ENCODE measurements around the gene TTLL3. TPM values are rescaled to one million over a fixed set of nuclear protein-coding genes. Genes with fewer than 3 reads are reported as not detected.
"Not testable (repeated sequence)": the region's sequence is repeated elsewhere in the genome, so short reads cannot be mapped to it uniquely, and the experiment has no call there.

The TTLL3 gene
- total and polyA plus RNA-seq, 4 donors = 32.4 to 75.0 (median 48.6) TPM

GRCh38 chr3:9855594-9855993, 45.5 kb downstream of the TTLL3 start:
- no peaks in the 10 kb centered on the region for H3K9me3 ChIP-seq (ENCODE audit: control insufficient read depth, insufficient read depth, low read length)
- H3K27ac ChIP-seq (ENCODE audit: low read depth, low read length) = no peak overlapping the region
- WGBS (ENCODE audit: insufficient coverage) = 100% methylated on average over 3 of the region's 3 CpGs
- H3K4me3 ChIP-seq (ENCODE audit: low read depth, low read length) = no peak overlapping the region
- DNase-seq (ENCODE audit: low read depth in 4 of 6, low spot score in 6 of 6) = no peak
- no peaks in the 10 kb centered on the region for H3K36me3 ChIP-seq (ENCODE audit: control insufficient read depth, insufficient read depth, low read length)
- H3K27me3 ChIP-seq (ENCODE audit: control insufficient read depth, insufficient read depth, low read length) = no peaks in the 10 kb centered on the region
- H3K4me1 ChIP-seq (ENCODE audit: control insufficient read depth, insufficient read depth, low read length) = peaks cover 7% of the 10 kb centered on the region

DNA sequence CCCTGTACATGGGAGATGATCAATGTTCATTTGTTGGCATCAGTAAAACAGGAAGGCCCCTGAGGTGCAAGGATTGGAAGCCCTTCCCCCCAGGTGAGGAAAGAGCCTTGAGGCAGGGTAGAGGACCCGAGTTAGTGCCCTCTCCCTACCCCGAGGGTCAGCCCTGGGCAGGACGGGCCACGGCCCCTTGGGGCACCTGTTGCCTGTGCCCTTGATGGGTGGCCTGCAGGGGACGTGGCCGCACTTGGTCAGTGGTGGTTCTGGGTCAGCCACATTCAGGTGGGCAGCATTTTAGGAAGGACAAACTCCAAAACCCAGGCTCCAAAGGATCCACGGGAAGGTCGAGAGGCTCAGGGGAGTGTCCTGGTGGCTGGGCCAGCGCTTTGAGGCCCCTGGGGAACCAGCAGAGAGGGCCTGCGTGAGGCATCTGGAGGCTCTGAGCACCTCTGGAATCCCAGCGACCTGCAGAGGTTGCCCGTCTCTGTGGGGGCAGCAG, 49.5 kb downstream of the TTLL3 start:
- Histone ChIP-seq H3K36me3 (ENCODE audit: control insufficient read depth, insufficient read depth, low read length) (peaks cover 2% of the 10 kb centered on the region), H3K4me3 (ENCODE audit: low read depth, low read length) (no peak overlapping the region), H3K27me3 (ENCODE audit: control insufficient read depth, insufficient read depth, low read length) (no peaks in the 10 kb centered on the region), H3K9me3 (ENCODE audit: control insufficient read depth, insufficient read depth, low read length) (no peaks in the 10 kb centered on the region), H3K27ac (ENCODE audit: low read depth, low read length) (no peak overlapping the region), H3K4me1 (ENCODE audit: control insufficient read depth, insufficient read depth, low read length) (peaks cover 26% of the 10 kb centered on the region)
- DNase-seq (ENCODE audit: low read depth in 4 of 6, low spot score in 6 of 6) = no peak
- WGBS (ENCODE audit: insufficient coverage) = 93% methylated on average over 12 of the region's 12 CpGs

GRCh38 chr3:9861201-9861600, 51.1 kb downstream of the TTLL3 start:
- no peak overlapping the region for H3K27ac ChIP-seq (ENCODE audit: low read depth, low read length)
- H3K4me3 ChIP-seq (ENCODE audit: low read depth, low read length) = no peak overlapping the region
- H3K36me3 ChIP-seq (ENCODE audit: control insufficient read depth, insufficient read depth, low read length) = peaks cover 2% of the 10 kb centered on the region
- peaks cover 39% of the 10 kb centered on the region for H3K4me1 ChIP-seq (ENCODE audit: control insufficient read depth, insufficient read depth, low read length)
- no peaks in the 10 kb centered on the region for H3K9me3 ChIP-seq (ENCODE audit: control insufficient read depth, insufficient read depth, low read length)
- DNase-seq (ENCODE audit: low read depth in 4 of 6, low spot score in 6 of 6) = no peak
- WGBS (ENCODE audit: insufficient coverage) = 88% methylated on average over 1 of the region's 4 CpGs
- no peaks in the 10 kb centered on the region for H3K27me3 ChIP-seq (ENCODE audit: control insufficient read depth, insufficient read depth, low read length)

GRCh38 chr3:9861626-9862130, 51.6 kb downstream of the TTLL3 start:
- H3K27me3 ChIP-seq (ENCODE audit: control insufficient read depth, insufficient read depth, low read length) = no peaks in the 10 kb centered on the region
- H3K9me3 ChIP-seq (ENCODE audit: control insufficient read depth, insufficient read depth, low read length) = no peaks in the 10 kb centered on the region
- no peak for DNase-seq (ENCODE audit: low read depth in 4 of 6, low spot score in 6 of 6)
- peaks cover 39% of the 10 kb centered on the region for H3K4me1 ChIP-seq (ENCODE audit: control insufficient read depth, insufficient read depth, low read length)
- peaks cover 2% of the 10 kb centered on the region for H3K36me3 ChIP-seq (ENCODE audit: control insufficient read depth, insufficient read depth, low read length)
- WGBS (ENCODE audit: insufficient coverage) = 88% methylated on average over 5 of the region's 5 CpGs
- no peak overlapping the region for H3K4me3 ChIP-seq (ENCODE audit: low read depth, low read length)
- no peak overlapping the region for H3K27ac ChIP-seq (ENCODE audit: low read depth, low read length)

- Histone ChIP-seq H3K36me3 (ENCODE audit: control insufficient read depth, insufficient read depth, low read length) (peaks cover 2% of the 10 kb centered on the region), H3K9me3 (ENCODE audit: control insufficient read depth, insufficient read depth, low read length) (no peaks in the 10 kb centered on the region), H3K27ac (ENCODE audit: low read depth, low read length) (peak overlapping the region; percentile 97), H3K27me3 (ENCODE audit: control insufficient read depth, insufficient read depth, low read length) (no peaks in the 10 kb centered on the region), H3K4me3 (ENCODE audit: low read depth, low read length) (no peak overlapping the region), H3K4me1 (ENCODE audit: control insufficient read depth, insufficient read depth, low read length) (peaks cover 42% of the 10 kb centered on the region)
- 20% methylated on average over 45 of the region's 45 CpGs for WGBS (ENCODE audit: insufficient coverage)
- DNase-seq (ENCODE audit: low read depth in 4 of 6, low spot score in 6 of 6) = peak in 2 of 6 donors; percentile 4 to 43
These were observed 52.5 kb downstream of the TTLL3 start for GRCh38 chr3:9862391-9863057.

- peaks cover 42% of the 10 kb centered on the region for H3K4me1 ChIP-seq (ENCODE audit: control insufficient read depth, insufficient read depth, low read length)
- H3K27ac ChIP-seq (ENCODE audit: low read depth, low read length) = peak overlapping the region; percentile 97
- no peak for DNase-seq (ENCODE audit: low read depth in 4 of 6, low spot score in 6 of 6)
- 64% methylated on average over 22 of the region's 22 CpGs for WGBS (ENCODE audit: insufficient coverage)
- H3K27me3 ChIP-seq (ENCODE audit: control insufficient read depth, insufficient read depth, low read length) = no peaks in the 10 kb centered on the region
- H3K4me3 ChIP-seq (ENCODE audit: low read depth, low read length) = no peak overlapping the region
- peaks cover 2% of the 10 kb centered on the region for H3K36me3 ChIP-seq (ENCODE audit: control insufficient read depth, insufficient read depth, low read length)
- no peaks in the 10 kb centered on the region for H3K9me3 ChIP-seq (ENCODE audit: control insufficient read depth, insufficient read depth, low read length)
These were observed 53.2 kb downstream of the TTLL3 start for GRCh38 chr3:9863058-9863772.

DNA sequence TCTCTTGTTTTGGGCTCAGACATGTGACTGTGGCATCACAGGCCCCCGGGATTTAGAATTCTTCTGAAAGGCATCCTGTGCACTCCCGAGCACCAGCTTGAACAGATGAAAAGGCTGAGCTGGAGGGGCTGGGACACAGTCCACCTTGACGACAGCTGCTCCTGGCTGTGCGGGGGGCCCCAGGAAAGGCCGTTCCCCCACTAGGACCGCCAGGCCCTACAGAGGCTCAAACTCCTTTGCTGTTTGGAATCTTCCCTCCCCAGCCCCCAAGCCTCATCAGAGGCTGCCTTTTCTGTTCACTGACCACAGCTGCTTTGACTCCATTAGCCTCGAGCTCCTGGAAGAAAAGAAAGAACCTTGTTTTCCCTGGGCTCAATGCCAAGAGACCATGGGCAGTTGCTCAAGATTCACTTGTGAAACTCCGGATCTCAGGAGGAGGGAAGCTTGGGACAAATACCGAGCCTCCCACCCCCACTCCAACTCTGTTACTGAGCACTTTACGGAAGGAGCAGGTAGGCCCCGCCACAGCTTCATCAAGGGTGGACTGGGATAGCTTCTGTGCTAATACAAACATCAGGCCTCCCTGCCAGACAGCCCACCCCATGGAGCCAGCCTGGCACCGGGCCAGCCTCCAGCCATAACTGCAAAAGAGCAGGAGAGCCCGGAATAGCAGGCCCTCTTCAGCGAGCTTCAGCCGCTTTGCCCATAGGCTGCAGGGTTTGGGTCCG, 54.3 kb downstream of the TTLL3 start:
- peaks cover 2% of the 10 kb centered on the region for H3K36me3 ChIP-seq (ENCODE audit: control insufficient read depth, insufficient read depth, low read length)

DNA sequence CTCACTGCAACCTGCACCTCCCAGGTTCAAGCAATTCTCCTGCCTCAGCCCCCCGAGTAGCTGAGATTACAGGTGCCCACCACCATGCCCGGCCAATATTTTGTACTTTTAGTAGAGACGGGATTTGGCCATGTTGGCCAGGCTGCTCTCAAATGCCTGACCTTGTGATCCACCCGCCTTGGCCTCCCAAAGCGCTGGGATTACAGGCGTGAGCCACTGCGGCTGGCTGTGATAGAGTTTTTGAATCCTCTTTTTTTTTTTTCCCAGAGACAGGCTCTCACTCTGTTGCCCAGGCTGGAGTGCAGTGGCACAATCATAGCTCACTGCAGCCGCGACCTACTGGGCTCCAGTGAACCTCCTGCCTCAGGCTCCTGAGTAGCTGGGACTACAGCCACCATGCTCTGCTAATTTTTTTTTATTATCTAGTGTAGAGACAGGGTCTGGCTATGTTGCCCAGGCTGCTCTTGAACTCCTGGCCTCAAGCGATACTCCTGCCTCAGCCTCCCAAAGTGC, 55.1 kb downstream of the TTLL3 start:
- 68% methylated on average over 6 of the region's 10 CpGs for WGBS (ENCODE audit: insufficient coverage)
- Histone ChIP-seq H3K27ac (ENCODE audit: low read depth, low read length) (peak overlapping the region; percentile 97), H3K4me1 (ENCODE audit: control insufficient read depth, insufficient read depth, low read length) (peaks cover 42% of the 10 kb centered on the region)
- H3K27me3 ChIP-seq (ENCODE audit: control insufficient read depth, insufficient read depth, low read length); DNase-seq (ENCODE audit: low read depth in 4 of 6, low spot score in 6 of 6); H3K9me3 ChIP-seq (ENCODE audit: control insufficient read depth, insufficient read depth, low read length); H3K4me3 ChIP-seq (ENCODE audit: low read depth, low read length); H3K36me3 ChIP-seq (ENCODE audit: control insufficient read depth, insufficient read depth, low read length): not testable (repeated sequence)

More for the DNA sequence above, 54.3 kb downstream of the TTLL3 start:
- H3K4me3 ChIP-seq (ENCODE audit: low read depth, low read length) = peak overlapping the region; percentile 24
- WGBS (ENCODE audit: insufficient coverage) = 17% methylated on average over 10 of the region's 16 CpGs
- peak overlapping the region; percentile 97 for H3K27ac ChIP-seq (ENCODE audit: low read depth, low read length)
- H3K27me3 ChIP-seq (ENCODE audit: control insufficient read depth, insufficient read depth, low read length) = no peaks in the 10 kb centered on the region
- peaks cover 42% of the 10 kb centered on the region for H3K4me1 ChIP-seq (ENCODE audit: control insufficient read depth, insufficient read depth, low read length)
- peak; percentile 79 to 95 (median 84) for DNase-seq (ENCODE audit: low read depth in 4 of 6, low spot score in 6 of 6)
- no peaks in the 10 kb centered on the region for H3K9me3 ChIP-seq (ENCODE audit: control insufficient read depth, insufficient read depth, low read length)

DNA sequence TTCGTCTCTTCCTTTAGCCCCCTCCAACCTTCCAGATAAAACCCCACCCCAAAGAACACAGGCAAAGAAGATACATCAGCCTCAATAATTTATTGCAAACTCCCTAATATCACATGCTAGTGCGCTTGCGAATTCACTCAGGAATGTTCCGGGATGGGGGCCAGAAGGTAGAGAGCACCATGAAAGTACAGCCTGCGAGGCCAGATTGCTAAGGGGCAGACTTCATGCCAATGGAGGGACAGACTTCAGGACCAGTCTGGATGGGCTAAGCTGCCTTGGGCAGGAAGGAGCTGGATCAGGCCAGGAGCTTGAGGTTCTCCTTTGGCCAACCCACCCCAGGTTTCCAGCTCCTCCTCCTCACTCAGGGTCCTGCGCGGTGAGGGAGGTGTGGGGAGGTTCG, 56.6 kb downstream of the TTLL3 start:
- H3K27me3 ChIP-seq (ENCODE audit: control insufficient read depth, insufficient read depth, low read length) = no peaks in the 10 kb centered on the region
- H3K27ac ChIP-seq (ENCODE audit: low read depth, low read length) = no peak overlapping the region
- peaks cover 2% of the 10 kb centered on the region for H3K36me3 ChIP-seq (ENCODE audit: control insufficient read depth, insufficient read depth, low read length)
- H3K4me1 ChIP-seq (ENCODE audit: control insufficient read depth, insufficient read depth, low read length) = peaks cover 42% of the 10 kb centered on the region
- H3K4me3 ChIP-seq (ENCODE audit: low read depth, low read length) = no peak overlapping the region
- H3K9me3 ChIP-seq (ENCODE audit: control insufficient read depth, insufficient read depth, low read length) = no peaks in the 10 kb centered on the region
- no peak for DNase-seq (ENCODE audit: low read depth in 4 of 6, low spot score in 6 of 6)
- 79% methylated on average over 5 of the region's 8 CpGs for WGBS (ENCODE audit: insufficient coverage)
